ENCODE data around the gene AP1B1. TPM values are rescaled to one million over a fixed set of nuclear protein-coding genes. Genes with fewer than 3 reads are reported as not detected.
A peak's percentile ranks its signal among the peaks of the same experiment; 100 is the strongest.

AP1B1 gene
- total and polyA plus RNA-seq, 2 experiments from 2014 or later: 67.4 to 68.2 TPM

GRCh38 chr22:29400576-29400975, 12.2 kb upstream of the AP1B1 start:
- no peak overlapping the region for H3K4me3 ChIP-seq
- H3K9me3 ChIP-seq (ENCODE audit: low read depth): no peaks in the 10 kb centered on the region
- no peak for TF ChIP-seq CTCF (IDR thresholded peaks at IDR 0.05; ENCODE audit: low read depth, low read length)

GRCh38 chr22:29397791-29398190, 9.4 kb upstream of the AP1B1 start:
- no peak for TF ChIP-seq CTCF (IDR thresholded peaks at IDR 0.05; ENCODE audit: low read depth, low read length)
- peaks cover 6% of the 10 kb centered on the region for H3K4me1 ChIP-seq (ENCODE audit: low read depth)
- no peaks in the 10 kb centered on the region for H3K27me3 ChIP-seq
- DNase-seq (ENCODE audit: low read depth in 1 of 2, low spot score in 1 of 2): no peak
- H3K4me3 ChIP-seq: no peak overlapping the region
- no peaks in the 10 kb centered on the region for H3K36me3 ChIP-seq
- H3K9me3 ChIP-seq (ENCODE audit: low read depth): no peaks in the 10 kb centered on the region
- no peak overlapping the region for H3K27ac ChIP-seq

More at GRCh38 chr22:29400576-29400975, 12.2 kb upstream of the AP1B1 start:
- H3K27me3 ChIP-seq: no peaks in the 10 kb centered on the region
- H3K27ac ChIP-seq: no peak overlapping the region
- no peak for DNase-seq (ENCODE audit: low read depth in 1 of 2, low spot score in 1 of 2)
- no peaks in the 10 kb centered on the region for H3K36me3 ChIP-seq
- no peaks in the 10 kb centered on the region for H3K4me1 ChIP-seq (ENCODE audit: low read depth)

- DNase-seq (ENCODE audit: low read depth in 1 of 2, low spot score in 1 of 2): no peak
- no peaks in the 10 kb centered on the region for H3K9me3 ChIP-seq (ENCODE audit: low read depth)
- H3K4me1 ChIP-seq (ENCODE audit: low read depth): peaks cover 6% of the 10 kb centered on the region
- no peak overlapping the region for H3K4me3 ChIP-seq
- no peak for TF ChIP-seq CTCF (IDR thresholded peaks at IDR 0.05; ENCODE audit: low read depth, low read length)
- H3K36me3 ChIP-seq: no peaks in the 10 kb centered on the region
- no peak overlapping the region for H3K27ac ChIP-seq
- H3K27me3 ChIP-seq: no peaks in the 10 kb centered on the region
Measured at GRCh38 chr22:29396126-29396525, 7.8 kb upstream of the AP1B1 start.

GRCh38 chr22:29394931-29395581, 6.7 kb upstream of the AP1B1 start:
- H3K4me3 ChIP-seq: no peak overlapping the region
- H3K9me3 ChIP-seq (ENCODE audit: low read depth): no peaks in the 10 kb centered on the region
- H3K27me3 ChIP-seq: no peaks in the 10 kb centered on the region
- H3K36me3 ChIP-seq: no peaks in the 10 kb centered on the region
- peak; percentile 82 for TF ChIP-seq CTCF (IDR thresholded peaks at IDR 0.05; ENCODE audit: low read depth, low read length)
- DNase-seq (ENCODE audit: low read depth in 1 of 2, low spot score in 1 of 2): peak; percentile 84 to 88
- no peak overlapping the region for H3K27ac ChIP-seq
- peaks cover 6% of the 10 kb centered on the region for H3K4me1 ChIP-seq (ENCODE audit: low read depth)

GRCh38 chr22:29393019-29393608, 4.7 kb upstream of the AP1B1 start:
- Histone ChIP-seq H3K27ac (peak overlapping the region; percentile 70), H3K4me1 (ENCODE audit: low read depth) (peaks cover 6% of the 10 kb centered on the region), H3K36me3 (no peaks in the 10 kb centered on the region), H3K27me3 (no peaks in the 10 kb centered on the region), H3K4me3 (no peak overlapping the region), H3K9me3 (ENCODE audit: low read depth) (no peaks in the 10 kb centered on the region)
- no peak for DNase-seq (ENCODE audit: low read depth in 1 of 2, low spot score in 1 of 2)
- TF ChIP-seq CTCF (IDR thresholded peaks at IDR 0.05; ENCODE audit: low read depth, low read length): no peak
